AG04449 (cell line): Measurements from ENCODE around the gene SNRNP40.

Source experiments
- CTCF ChIA-PET: fragments of 350-600 bp; formaldehyde crosslinking; extraction: SDS; loops from one replicate; lab custom pipeline; 2021; ENCODE audit warnings: antibody characterized with exemption; lab: Yijun Ruan, JAX
- POLR2A ChIA-PET: fragments of 400-600, 350-600 bp; formaldehyde crosslinking; extraction: SDS; loops from one replicate; lab custom pipeline; 2020; ENCODE audit warnings: antibody characterized with exemption, inconsistent platforms; lab: Yijun Ruan, JAX
- DNase-seq: peaks from one replicate; pipeline ENCODE4 v3.0.0-alpha.2; 2010; ENCODE audit warnings: low read depth, low spot score
- H3K4me3 ChIP-seq: 2 replicates; pipeline ENCODE4 v1.5.1; 2011; ENCODE audit warnings: low read depth, mild to moderate bottlenecking, control low read depth, low read length
- TF ChIP-seq, protein P1 (sequence below): IDR thresholded peaks from one replicate; pipeline ENCODE4 v1.5.1; 2011; ENCODE audit warnings: mild to moderate bottlenecking, moderate library complexity, low read length, control low read depth, inconsistent platforms; ENCODE audit not compliant: insufficient read depth; ENCODE audit errors: missing control alignments

Gene SNRNP40

DNA sequence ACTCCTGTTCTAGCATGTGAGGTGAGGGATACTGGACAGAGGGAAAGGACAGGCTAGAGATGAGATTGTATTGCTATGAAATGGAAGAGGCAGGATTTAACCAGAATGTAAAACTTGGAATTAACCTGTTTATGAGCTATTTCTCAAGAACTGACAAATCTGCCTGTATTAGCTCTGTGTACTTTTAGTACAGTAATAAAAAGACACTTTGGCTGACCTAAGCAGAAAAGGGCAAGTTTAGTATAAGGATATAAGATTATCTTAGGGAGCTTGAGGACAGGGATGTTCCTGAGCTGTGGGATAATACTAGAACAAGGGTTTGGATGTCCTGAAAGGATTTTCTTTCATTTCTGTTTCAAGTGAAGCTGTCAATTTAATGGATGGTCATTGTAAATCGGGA, 11.4 kb upstream of the SNRNP40 start:
- ChIA-PET POLR2A (no interaction called here), CTCF (interaction anchor here (0.8 to 1.3 kb wide), 3 partner anchors 11 to 127 kb away, joined by 3 read pairs; partner anchors contain the start of gene ZCCHC17)
- DNase-seq = no peak
- H3K4me3 ChIP-seq = no peak overlapping the region
- TF ChIP-seq, protein P1, sequence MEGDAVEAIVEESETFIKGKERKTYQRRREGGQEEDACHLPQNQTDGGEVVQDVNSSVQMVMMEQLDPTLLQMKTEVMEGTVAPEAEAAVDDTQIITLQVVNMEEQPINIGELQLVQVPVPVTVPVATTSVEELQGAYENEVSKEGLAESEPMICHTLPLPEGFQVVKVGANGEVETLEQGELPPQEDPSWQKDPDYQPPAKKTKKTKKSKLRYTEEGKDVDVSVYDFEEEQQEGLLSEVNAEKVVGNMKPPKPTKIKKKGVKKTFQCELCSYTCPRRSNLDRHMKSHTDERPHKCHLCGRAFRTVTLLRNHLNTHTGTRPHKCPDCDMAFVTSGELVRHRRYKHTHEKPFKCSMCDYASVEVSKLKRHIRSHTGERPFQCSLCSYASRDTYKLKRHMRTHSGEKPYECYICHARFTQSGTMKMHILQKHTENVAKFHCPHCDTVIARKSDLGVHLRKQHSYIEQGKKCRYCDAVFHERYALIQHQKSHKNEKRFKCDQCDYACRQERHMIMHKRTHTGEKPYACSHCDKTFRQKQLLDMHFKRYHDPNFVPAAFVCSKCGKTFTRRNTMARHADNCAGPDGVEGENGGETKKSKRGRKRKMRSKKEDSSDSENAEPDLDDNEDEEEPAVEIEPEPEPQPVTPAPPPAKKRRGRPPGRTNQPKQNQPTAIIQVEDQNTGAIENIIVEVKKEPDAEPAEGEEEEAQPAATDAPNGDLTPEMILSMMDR = no peak

DNA sequence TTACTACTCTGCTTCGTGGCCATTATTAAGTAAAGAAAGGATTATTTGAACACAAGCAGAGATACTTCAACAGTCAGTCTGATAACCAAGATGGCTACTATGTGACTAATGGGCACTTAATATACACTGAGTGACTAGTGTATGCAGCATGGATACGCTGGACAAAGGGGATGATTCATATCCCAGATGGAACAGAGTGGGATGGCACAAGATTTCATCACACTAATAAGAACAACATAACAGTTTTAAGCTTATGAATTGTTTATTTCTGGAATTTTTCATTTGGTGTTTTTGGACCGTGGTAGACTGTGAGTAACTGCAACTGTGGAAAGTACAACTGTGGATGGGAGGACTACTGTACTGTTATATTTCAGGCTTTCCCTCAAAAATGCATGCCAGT, 9.7 kb upstream of the SNRNP40 start:
- peak; percentile 76 for DNase-seq
- POLR2A ChIA-PET = interaction anchor here (0.7 to 1.4 kb wide), 2 partner anchors 10 to 31 kb away, joined by 3 to 11 read pairs; partner anchors contain the start of genes SNRNP40 and ZCCHC17
- TF ChIP-seq, protein P1 = no peak
- H3K4me3 ChIP-seq = peak overlapping the region; percentile 8; the same call in 1 of the 2 replicates
- CTCF ChIA-PET = interaction anchor here (0.7 to 1.1 kb wide), 2 partner anchors 9 to 116 kb away, joined by 3 to 4 read pairs; no protein-coding TSS in a partner anchor

DNA sequence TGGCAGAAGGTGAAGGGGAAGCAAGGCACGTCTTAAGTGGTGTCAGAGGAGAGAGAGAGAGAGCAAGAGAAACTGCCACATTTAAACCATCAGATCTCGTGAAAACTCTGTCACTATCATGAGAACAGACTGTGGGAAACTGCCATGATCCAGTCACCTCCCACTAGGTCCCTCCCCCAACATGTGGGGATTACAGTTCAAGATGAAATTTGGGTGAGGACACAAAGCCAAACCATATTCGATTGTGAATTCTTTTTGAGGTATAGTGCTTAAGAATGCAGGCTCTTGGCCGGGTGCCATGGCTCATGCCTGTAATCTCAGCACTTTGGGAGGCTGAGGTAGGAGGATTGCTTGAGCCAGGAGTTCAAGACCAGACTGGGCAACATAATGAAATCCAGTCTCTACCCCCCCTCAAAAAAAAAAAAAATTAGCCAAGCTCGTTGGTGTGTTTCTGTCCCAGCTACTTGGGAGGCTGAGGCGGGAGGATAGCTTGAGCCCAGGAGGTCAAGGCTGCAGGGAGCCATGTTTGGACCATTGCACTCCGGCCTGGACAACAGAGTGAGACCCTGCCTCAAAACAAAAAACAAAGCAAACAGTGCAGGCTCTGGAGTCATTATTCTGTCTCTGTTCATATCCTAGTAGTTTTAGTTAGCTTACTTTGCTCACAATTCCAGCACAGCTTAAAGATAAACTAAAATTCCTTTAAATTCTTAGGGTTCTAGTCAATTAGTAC, 6.3 kb upstream of the SNRNP40 start:
- ChIA-PET POLR2A (no interaction called here), CTCF (interaction anchor here (1.1 kb wide), 1 partner anchor 92 kb away, joined by 5 read pairs; no protein-coding TSS in a partner anchor)
- TF ChIP-seq, protein P1 = no peak
- H3K4me3 ChIP-seq = no peak overlapping the region
- no peak for DNase-seq

DNA sequence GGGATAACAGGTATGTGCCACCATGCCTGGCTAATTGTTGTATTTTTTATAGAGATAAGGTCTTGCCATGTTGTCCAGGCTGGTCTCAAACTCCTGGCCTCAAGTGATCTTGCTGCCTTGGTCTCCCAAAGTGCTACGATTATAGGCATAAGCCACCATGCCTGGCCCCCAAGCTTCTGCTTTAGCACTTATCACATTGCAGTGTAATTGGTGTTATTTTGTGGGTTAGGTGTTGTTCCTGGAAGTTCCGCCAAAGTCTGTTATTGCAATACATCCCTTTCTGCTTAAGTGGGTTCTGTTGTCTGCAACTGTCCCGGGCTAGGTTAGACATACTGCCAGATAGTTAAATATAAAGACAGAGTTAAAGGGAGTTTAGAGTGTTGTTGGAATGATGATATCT, 3.6 kb upstream of the SNRNP40 start:
- DNase-seq = no peak
- ChIA-PET CTCF (no interaction called here), POLR2A (no interaction called here)
- TF ChIP-seq, protein P1 = no peak
- H3K4me3 ChIP-seq = no peak overlapping the region

DNA sequence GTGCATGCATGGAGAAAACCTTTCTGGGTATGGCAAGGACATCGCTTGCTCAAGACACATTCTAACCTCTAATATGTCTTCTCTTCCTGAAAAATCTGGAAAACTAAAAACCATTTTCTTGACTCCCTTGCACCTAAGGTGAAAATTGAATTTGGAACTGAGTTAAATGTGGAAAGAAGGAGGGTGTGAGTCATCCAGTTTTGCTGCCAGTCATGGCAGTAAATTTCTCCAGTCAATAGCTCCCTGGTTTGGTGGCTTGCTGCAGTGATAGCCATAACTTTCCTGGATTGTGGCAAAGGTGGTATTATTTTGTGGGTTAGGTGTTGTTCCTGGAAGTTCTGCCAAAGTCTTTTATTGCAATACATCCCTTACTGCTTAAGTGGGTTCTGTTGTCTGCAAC, 2.8 kb upstream of the SNRNP40 start:
- no peak overlapping the region for H3K4me3 ChIP-seq
- DNase-seq = no peak
- CTCF ChIA-PET = no interaction called here
- POLR2A ChIA-PET = no interaction called here
- TF ChIP-seq, protein P1 = no peak
